ENCODE data around the gene HINT3.

- no peak for TF ChIP-seq CTCF (IDR thresholded peaks at IDR 0.05)
- no peak for TF ChIP-seq POLR2A (IDR thresholded peaks at IDR 0.05)
- no peak for TF ChIP-seq POLR2AphosphoS5 (IDR thresholded peaks at IDR 0.05)
Observed at GRCh38 chr6:125932451-125932795, 24.1 kb upstream of the HINT3 start.
